Upper lobe of left lung (tissue), 4 donors: ENCODE measurements around the gene ACTBL2.

Source experiments
- EP300 ChIP-seq, 4 donors: sonication (generic); formaldehyde crosslinking; IDR thresholded peaks; one replicate each; pipeline ENCODE4 v1.5.1; 2017; ENCODE audit warnings: antibody characterized with exemption in 4 of 4, control low read depth in 2 of 4
- POLR2A ChIP-seq, 4 donors: fragments of 450-650 bp; IDR thresholded peaks; one replicate each; pipeline ENCODE4 v1.5.1; 2016 to 2017; ENCODE audit warnings: antibody characterized with exemption in 4 of 4, mild to moderate bottlenecking in 2 of 4
- POLR2AphosphoS5 ChIP-seq, 2 donors: sonication (generic); formaldehyde crosslinking; IDR thresholded peaks; one replicate each; pipeline ENCODE4 v1.5.1; 2017; ENCODE audit warnings: antibody characterized with exemption in 2 of 2
- TF ChIP-seq, protein P1 (sequence below), 6 experiments: fragments of 450-650 bp in 4 of 6; fragments of 200-600 bp in 2 of 6; sonication (generic) in 2 of 6; IDR thresholded peaks; one replicate each; pipeline ENCODE4 v1.5.1; 2016 to 2019; ENCODE audit warnings: antibody characterized with exemption in 6 of 6

GRCh38 chr5:57529864-57530263, 47.3 kb upstream of the ACTBL2 start:
- no peak for TF ChIP-seq EP300 (IDR thresholded peaks at IDR 0.05)
- TF ChIP-seq POLR2A (IDR thresholded peaks at IDR 0.05): no peak
- TF ChIP-seq, protein P1, sequence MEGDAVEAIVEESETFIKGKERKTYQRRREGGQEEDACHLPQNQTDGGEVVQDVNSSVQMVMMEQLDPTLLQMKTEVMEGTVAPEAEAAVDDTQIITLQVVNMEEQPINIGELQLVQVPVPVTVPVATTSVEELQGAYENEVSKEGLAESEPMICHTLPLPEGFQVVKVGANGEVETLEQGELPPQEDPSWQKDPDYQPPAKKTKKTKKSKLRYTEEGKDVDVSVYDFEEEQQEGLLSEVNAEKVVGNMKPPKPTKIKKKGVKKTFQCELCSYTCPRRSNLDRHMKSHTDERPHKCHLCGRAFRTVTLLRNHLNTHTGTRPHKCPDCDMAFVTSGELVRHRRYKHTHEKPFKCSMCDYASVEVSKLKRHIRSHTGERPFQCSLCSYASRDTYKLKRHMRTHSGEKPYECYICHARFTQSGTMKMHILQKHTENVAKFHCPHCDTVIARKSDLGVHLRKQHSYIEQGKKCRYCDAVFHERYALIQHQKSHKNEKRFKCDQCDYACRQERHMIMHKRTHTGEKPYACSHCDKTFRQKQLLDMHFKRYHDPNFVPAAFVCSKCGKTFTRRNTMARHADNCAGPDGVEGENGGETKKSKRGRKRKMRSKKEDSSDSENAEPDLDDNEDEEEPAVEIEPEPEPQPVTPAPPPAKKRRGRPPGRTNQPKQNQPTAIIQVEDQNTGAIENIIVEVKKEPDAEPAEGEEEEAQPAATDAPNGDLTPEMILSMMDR (IDR thresholded peaks at IDR 0.05): no peak
- no peak for TF ChIP-seq POLR2AphosphoS5 (IDR thresholded peaks at IDR 0.05)
